GM10847 (cell line): ENCODE measurements around the gene ST3GAL2.

Source experiments
- POLR2A ChIP-seq: IDR thresholded peaks from 2 replicates; pipeline ENCODE4 v1.6.1; 2011; ENCODE audit not compliant: insufficient read length; ENCODE audit errors: extremely low read depth

The ST3GAL2 gene

GRCh38 chr16:70348991-70349390 is 89.9 kb downstream of the ST3GAL2 start:
- TF ChIP-seq POLR2A: no peak

GRCh38 chr16:70345840-70346239 is 93.1 kb downstream of the ST3GAL2 start:
- TF ChIP-seq POLR2A: no peak

GRCh38 chr16:70342016-70342415 is 96.9 kb downstream of the ST3GAL2 start:
- TF ChIP-seq POLR2A: no peak

DNA sequence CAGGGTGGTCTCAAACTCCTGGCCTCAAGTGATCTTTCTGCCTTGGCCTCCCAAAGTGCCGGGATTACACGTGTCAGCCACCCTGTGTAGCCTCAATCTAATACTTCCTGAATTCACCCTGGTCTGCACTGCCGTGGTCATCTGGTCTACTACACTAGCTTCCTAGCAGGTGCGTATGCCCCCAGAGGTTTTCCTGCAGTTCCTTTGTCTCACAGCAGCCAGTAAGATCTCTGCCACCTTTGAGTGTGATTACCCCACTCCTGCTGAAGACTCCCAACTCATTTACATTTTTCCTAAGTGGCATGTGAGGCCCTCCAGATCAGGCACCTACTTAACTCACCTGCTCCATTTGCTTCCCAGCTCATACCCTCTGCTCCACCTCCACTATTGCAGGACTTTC is 97.3 kb downstream of the ST3GAL2 start:
- no peak for TF ChIP-seq POLR2A

- TF ChIP-seq POLR2A: no peak
Measured at GRCh38 chr16:70337814-70338213, 101.1 kb downstream of the ST3GAL2 start.

DNA sequence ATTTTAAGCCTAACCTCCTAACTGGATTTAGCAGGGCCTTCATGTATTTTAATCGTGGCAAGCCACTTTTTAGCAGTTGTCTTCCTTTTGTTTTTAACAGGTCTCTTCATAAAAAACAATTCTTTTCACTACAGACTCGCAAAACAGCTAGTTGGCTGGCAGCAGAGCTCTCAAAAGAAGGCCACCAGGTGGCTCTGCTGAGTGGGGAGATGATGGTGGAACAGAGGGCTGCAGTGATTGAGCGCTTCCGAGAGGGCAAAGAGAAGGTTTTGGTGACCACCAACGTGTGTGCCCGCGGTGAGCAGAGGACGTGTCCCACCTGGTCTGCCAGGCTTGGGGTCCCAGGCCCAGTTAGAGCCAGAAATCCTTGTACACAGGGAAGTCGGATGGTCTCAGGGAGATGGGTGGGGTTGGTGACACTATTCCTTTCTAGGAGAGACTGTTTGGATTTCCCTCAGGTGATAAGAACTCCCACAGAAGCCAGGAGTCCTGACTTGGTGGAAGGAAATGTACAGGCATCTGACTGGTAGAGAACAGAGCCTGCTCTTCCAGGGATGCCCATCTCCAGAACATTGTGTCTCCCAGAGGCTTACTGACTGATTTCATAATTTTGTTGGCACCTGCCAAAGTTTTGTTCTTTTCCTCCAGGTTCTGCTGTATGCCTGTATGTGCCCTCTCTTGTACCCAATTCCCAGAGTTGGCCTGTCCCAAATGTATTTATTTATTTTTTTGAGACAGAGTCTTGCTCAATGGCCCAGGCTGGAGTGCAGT is 107.1 kb downstream of the ST3GAL2 start:
- no peak for TF ChIP-seq POLR2A

DNA sequence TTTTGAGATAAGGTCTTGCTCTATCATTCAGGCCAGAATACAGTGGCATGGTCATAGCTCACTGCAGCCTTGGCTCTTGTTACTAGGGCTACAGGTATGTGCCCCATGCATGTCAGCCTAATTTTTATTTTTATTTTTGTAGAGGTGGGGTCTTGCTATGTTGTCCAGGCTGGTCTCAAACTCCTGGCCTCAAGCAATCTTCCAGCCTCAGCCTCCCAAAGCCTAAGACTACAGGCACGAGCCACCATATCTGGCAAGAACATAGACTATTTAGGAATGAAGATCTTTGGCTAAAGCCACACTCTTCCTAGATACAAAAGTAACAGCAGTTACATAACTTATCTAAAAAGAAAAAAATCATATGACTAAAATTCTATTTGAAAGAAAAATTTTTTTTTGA is 107.8 kb downstream of the ST3GAL2 start:
- no peak for TF ChIP-seq POLR2A
